Stimulated activated CD4-positive, alpha-beta T cell treated with anti-CD3 and anti-CD28 coated beads, Interleukin-1b, Interleukin-23, amount 100 ng/mL, for 48 hours (primary cell): ENCODE results near the gene EDC3.
"Not testable (repeated sequence)": the region's sequence is repeated elsewhere in the genome, so short reads cannot be mapped to it uniquely, and the experiment has no call there.

Experiments used
- DNase-seq: peaks from one replicate; pipeline ENCODE4 v3.0.0-alpha.2; 2020

Gene EDC3

GRCh38 chr15:74695597-74696397, at the start of gene EDC3:
TSS of gene EDC3 (minus strand) at chr15:74696024. CDS start at chr15:74675124, 20,900 bp downstream.
- DNase-seq = peak; percentile 84

GRCh38 chr15:74742422-74742821, 46.6 kb upstream of the EDC3 start:
- no peak for DNase-seq

GRCh38 chr15:74738239-74738638, 42.4 kb upstream of the EDC3 start:
- DNase-seq = peak; percentile 5

- no peak for DNase-seq
Observed at GRCh38 chr15:74735305-74735704, 39.5 kb upstream of the EDC3 start.

GRCh38 chr15:74733269-74733668, 37.4 kb upstream of the EDC3 start:
- DNase-seq = no peak

- DNase-seq = no peak
Observed at GRCh38 chr15:74732846-74733245, 37.0 kb upstream of the EDC3 start.

- no peak for DNase-seq
Observed at GRCh38 chr15:74730619-74731316, 34.9 kb upstream of the EDC3 start.

- not testable (repeated sequence) for DNase-seq
Observed at GRCh38 chr15:74729372-74729771, 33.5 kb upstream of the EDC3 start.

- not testable (repeated sequence) for DNase-seq
Observed at GRCh38 chr15:74728699-74729098, 32.9 kb upstream of the EDC3 start.

- DNase-seq = no peak
Observed at GRCh38 chr15:74727727-74728126, 31.9 kb upstream of the EDC3 start.

GRCh38 chr15:74726774-74727164, 30.9 kb upstream of the EDC3 start:
- no peak for DNase-seq

- DNase-seq = peak; percentile 40
Observed at GRCh38 chr15:74725845-74726773, 30.3 kb upstream of the EDC3 start.

- DNase-seq = peak; percentile 22
Observed at GRCh38 chr15:74725225-74725774, 29.5 kb upstream of the EDC3 start, which contains the start of gene CYP1A1. TSS of gene CYP1A1 (minus strand) at chr15:74725528. CDS start at chr15:74723097, 2,431 bp downstream.

GRCh38 chr15:74724570-74725224, 28.9 kb upstream of the EDC3 start:
- no peak for DNase-seq

- no peak for DNase-seq
Observed at GRCh38 chr15:74723754-74724334, 28.0 kb upstream of the EDC3 start.

- no peak for DNase-seq
Observed at GRCh38 chr15:74723187-74723586, 27.4 kb upstream of the EDC3 start.

GRCh38 chr15:74722591-74722990, 26.8 kb upstream of the EDC3 start:
- no peak for DNase-seq

GRCh38 chr15:74716651-74717050, 20.8 kb upstream of the EDC3 start:
- no peak for DNase-seq

GRCh38 chr15:74712311-74712710, 16.5 kb upstream of the EDC3 start:
- DNase-seq = no peak

GRCh38 chr15:74710319-74711094, 14.7 kb upstream of the EDC3 start:
- no peak for DNase-seq

GRCh38 chr15:74709892-74710291, 14.1 kb upstream of the EDC3 start:
- DNase-seq = no peak
